NCI-H1417 treated with DMSO at 0.1 percent for 48 hours (cell line): ENCODE measurements around the gene CCL27.
"Not testable (repeated sequence)": the region's sequence is repeated elsewhere in the genome, so short reads cannot be mapped to it uniquely, and the experiment has no call there.

Source experiments
- DNase-seq: peaks from one replicate; lab custom pipeline; 2025; lab: John Stamatoyannopoulos, UW

CCL27 gene

DNA sequence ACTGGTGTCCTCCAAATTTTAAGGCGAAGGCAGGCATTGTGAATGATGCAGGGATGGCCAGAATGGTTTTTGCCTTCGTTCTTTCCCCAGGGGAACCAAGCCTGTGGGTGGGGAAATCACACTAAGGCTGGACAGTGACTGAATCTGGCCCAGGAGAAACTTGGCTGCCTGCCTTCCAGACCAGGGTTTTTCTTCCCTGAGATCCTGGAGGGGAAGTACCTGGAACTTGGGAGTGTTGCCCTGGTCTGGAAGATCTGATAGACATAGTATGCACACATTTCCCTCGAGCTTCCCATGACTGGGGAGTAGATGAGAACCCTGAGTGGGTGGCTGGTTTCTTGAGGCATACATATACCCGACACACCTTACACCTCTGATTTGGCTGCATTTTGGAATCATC lies 11.1 kb downstream of the CCL27 start:
- no peak for DNase-seq

DNA sequence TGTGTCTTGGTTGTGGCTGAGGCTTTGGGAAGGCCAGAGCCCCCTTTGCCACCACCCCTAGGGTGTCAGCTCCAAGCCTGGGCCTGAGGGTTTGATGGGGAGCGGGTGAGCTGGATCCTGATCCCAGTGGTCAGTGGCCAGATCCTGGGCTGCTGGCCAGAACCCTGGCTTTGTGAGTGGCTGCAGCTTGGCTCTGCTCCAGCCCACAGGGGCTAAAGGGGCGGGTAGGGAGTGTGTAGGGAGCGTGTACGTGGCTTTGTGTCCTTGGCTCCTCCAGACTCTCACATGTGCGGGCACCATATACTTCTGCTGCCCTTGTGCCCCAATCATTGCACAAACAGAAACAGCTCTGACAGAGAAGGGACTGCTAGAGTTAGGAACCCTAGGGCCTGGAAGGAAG lies 11.6 kb downstream of the CCL27 start:
- no peak for DNase-seq

DNA sequence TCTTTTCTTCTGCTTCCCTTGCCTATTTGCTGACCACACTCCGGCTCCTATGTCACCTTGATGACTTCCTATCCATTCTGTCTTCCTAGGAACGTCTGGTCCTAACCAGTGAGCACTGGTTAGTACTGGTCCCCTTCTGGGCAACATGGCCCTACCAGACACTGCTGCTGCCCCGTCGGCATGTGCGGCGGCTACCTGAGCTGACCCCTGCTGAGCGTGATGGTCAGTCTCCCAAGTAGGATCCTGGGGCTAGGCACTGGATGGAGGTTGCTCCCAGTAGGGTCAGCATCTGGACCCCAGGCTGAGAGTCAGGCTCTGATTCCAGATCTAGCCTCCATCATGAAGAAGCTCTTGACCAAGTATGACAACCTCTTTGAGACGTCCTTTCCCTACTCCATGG lies 13.8 kb downstream of the CCL27 start:
- DNase-seq = no peak

DNA sequence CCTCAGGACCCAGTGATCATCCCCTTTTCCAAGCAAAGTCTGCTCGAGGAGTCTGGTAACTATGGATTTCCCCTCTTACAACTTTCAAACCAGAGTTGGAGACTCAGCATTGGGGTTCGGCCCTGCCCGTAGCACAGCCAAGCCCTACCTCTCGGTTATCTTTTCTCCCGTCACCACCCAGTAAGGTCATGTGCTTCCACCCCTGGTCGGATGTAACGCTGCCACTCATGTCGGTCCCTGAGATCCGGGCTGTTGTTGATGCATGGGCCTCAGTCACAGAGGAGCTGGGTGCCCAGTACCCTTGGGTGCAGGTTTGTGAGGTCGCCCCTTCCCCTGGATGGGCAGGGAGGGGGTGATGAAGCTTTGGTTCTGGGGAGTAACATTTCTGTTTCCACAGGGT lies 14.8 kb downstream of the CCL27 start:
- DNase-seq = no peak

GRCh38 chr9:34647084-34647403 lies 15.4 kb downstream of the CCL27 start:
- DNase-seq = no peak

DNA sequence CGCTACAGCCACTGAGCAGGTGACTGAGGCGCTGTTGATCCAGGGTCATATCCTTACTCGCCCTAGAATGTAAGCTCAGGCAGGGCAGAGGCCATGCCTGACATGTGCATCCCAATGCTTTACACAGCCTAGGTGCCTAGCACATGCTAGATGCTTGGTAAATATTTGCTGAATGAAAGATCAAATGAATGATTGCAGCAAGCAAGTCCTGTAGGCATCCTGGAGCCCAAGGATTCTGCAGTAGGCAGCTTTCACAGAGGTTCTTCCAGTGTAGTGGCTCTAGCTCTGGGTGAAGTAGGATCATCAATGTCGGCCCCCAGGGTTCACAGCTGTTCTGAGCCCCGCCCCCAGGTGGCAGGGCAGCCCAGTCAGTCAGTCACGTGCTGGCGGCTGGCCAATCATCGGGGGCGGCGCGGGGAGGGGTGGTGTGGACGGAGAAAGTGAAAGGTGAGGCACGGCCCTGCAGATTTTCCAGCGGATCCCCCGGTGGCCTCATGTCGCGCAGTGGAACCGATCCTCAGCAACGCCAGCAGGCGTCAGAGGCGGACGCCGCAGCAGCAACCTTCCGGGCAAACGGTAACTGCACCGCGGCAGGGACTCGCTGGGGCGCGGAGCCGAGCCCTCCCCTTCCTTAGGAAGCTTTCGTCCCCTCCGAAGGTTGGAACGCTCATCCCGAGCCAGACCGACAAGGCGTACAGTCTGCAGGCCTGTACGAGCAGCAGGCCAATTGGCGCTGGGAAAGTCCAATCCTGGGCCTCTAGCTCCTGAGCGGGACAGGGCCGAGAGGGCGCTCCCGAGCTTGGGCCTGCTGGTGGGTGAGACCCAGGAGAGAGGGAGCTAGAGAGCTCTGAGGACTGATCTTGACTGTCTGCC lies 16.0 kb downstream of the CCL27 start, which contains the start of gene GALT:
GALT (plus strand) TSS at position 465 of the 873 bp plus-strand sequence; CDS start at position 495, 30 bp downstream.
- peak; percentile 62 for DNase-seq

DNA sequence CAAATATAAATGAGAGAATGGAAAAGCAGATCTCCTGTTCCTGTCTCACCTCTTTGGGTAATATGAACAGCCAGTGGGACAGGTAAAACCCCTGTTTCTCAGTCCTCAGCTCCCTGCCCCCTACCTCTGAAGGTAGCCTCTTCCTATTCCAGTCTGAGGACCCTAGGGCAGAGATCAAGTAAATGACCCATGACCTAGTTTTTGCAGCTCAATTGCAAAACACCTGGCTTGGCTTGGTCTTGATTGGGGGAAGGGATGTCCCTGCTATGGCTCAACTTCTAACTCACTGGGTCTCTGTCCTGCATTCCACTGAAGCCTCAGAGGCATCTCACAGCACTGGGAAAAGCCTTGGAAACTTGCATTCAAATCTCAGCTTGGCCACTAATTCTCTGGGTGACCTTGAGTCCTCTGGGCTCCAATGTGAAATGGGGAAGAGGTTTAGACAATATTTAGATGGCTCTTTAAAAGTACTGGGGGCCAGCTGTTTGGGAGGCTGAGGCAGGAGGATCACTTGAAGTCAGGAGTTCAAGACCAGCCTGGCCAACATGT lies 17.6 kb downstream of the CCL27 start:
- no peak for DNase-seq

- DNase-seq = no peak
Observed at GRCh38 chr9:34642679-34643078, 19.8 kb downstream of the CCL27 start.

DNA sequence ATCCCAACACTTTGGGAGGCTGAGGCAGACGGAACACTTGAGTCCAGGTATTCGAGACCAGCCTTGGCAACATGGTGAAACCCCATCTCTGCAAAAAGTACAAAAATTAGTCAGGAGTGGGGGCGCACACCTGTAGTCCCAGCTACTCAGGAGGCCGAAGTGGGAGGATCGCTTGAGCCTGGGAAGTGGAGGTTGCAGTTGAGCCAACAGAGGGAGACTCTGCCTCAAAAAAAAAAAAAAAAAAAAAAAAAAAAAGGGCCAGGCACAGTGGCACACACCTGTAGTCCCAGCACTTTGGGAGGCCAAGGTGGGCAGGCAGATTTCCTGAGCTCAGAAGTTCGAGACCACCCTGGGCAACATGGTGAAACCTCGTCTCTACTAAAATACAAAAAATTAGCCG lies 23.1 kb downstream of the CCL27 start:
- DNase-seq = not testable (repeated sequence)

- DNase-seq = no peak
Observed at GRCh38 chr9:34638138-34638445, 24.4 kb downstream of the CCL27 start.

GRCh38 chr9:34637356-34638137 lies 24.9 kb downstream of the CCL27 start, which contains the start of gene SIGMAR1:
TSS of gene SIGMAR1 (minus strand) at chr9:34637787. CDS start at chr9:34637697, 90 bp downstream.
- peak; percentile 55 for DNase-seq

- no peak for DNase-seq
Observed at GRCh38 chr9:34636791-34637355, 25.6 kb downstream of the CCL27 start.

GRCh38 chr9:34635556-34635955 lies 26.9 kb downstream of the CCL27 start:
- DNase-seq = no peak

GRCh38 chr9:34634551-34635248 lies 27.8 kb downstream of the CCL27 start:
- no peak for DNase-seq

GRCh38 chr9:34633851-34634550 lies 28.5 kb downstream of the CCL27 start:
- no peak for DNase-seq

DNA sequence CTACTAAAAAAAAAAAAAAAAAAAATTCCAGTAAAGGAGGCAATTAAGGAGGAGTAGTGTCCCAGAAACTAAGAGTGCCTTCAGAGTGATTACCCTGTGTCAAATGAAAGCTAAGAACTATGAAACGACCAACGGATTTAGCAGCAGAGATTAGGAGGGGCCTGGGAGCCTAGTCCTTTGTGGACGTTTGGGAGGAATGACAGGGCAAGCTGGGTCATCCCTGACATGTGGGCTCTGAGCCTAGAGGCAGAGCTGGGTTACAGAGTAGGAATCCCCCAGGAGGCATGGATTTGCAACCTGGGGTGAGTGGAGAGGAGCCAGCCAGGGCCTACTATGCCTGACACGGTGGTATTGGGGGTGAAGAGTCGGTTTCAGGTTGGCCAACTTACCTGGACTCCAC lies 29.3 kb downstream of the CCL27 start:
- no peak for DNase-seq

GRCh38 chr9:34630402-34631154 lies 31.9 kb downstream of the CCL27 start:
- DNase-seq = no peak

DNA sequence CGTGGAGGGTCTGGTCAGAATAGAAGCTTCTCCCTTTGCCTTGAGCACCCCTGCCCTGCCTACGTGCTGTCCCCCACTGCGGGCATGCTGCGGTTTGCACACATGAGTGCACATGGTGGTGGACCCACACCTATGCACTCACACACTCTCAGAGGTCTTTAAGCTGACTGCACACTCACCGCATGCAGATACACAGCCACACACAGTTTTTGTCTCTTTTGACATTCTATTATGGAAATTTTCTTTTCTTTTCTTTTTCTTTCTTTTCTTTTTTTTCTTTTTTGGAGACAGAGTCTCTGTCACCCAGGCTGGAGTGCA lies 33.0 kb downstream of the CCL27 start:
- no peak for DNase-seq

DNA sequence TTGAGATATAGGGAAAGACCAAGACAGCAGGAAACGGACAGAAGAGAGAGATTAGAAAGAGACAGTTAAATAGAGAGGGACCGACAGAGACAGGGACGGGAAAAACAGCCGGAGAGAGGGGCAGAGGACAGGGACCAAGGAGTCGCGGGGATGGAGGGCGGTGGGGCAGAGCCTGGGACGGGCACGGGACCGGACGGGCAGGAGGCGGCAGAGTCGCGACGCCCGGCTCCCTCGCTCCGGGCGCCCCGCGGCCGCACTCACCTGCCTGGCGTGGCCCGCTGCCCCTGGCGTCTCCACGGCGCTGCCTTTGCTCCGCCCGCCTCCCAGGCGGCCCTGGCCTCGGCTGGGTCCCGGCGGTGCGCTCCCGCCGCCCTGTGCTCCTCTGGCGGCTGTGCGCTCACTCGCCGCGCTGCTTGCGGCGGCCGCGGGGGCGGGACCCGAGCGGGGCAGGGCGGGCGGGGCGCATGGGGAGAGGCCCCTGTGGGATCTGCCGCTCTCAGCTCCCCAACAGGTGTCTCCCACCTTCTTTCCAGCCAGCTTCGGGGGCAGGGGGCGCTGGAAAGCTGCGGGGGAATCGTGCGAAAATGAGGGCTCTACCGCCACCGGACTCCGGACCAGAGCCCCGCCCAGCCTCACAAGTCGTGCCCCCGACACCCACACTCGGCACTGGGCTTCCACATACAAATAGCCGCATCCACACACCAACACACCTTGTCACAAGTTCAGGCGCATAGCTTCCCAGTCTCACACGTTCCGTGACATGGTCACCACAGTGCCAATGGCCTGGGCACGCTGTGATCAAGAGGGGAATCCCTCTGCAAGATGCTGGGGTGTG lies 33.6 kb downstream of the CCL27 start, which contains the start of gene ARID3C:
ARID3C (minus strand) TSS at position 411 of the 835 bp plus-strand sequence. CDS start 1,052 bp downstream, outside the sequence.
- DNase-seq = no peak
